GM11168 (cell line): Measurements from ENCODE around the gene LCORL.

Source experiments
- in situ Hi-C: fragments of 300-500 bp; cut with MboI; formaldehyde crosslinking; loops from one replicate; pipeline ENCODE4 v1.12.0; 2022; ENCODE audit warnings: low sequenced_read_pairs; ENCODE audit not compliant: unreplicated experiment

Gene LCORL

DNA sequence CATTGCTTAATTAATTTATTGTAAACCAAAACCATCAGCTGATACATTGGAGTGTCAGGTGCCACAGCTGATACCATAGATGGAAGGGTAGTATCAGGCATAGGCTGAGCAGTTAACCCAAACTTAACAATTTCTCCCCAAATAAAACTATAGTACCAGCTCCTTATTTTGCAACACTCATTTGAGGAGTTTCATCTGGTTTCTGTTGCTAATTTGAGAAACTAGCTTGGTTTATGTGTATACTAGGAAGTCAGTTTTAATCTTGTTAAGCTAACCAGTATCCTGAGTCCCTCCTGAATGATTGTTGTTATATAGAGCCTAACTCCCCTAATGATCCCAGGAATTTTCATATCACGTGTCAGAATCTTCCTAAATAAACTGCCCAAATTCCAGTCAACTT, 223.7 kb downstream of the LCORL start:
- in situ Hi-C loops: no loop called here

- in situ Hi-C loops: no loop called here
These were observed 226.8 kb downstream of the LCORL start for GRCh38 chr4:17794730-17795129.
